Stimulated activated CD4-positive, alpha-beta T cell treated with anti-CD3 and anti-CD28 coated beads, Interleukin-4, amount 100 ng/mL, for 24 hours (primary cell): ENCODE results near the gene HEATR5B.
"Not testable (repeated sequence)": the region's sequence is repeated elsewhere in the genome, so short reads cannot be mapped to it uniquely, and the experiment has no call there.

ENCODE experiments used
- DNase-seq: peaks from one replicate; pipeline ENCODE4 v3.0.0-alpha.2; 2020

The HEATR5B gene

DNA sequence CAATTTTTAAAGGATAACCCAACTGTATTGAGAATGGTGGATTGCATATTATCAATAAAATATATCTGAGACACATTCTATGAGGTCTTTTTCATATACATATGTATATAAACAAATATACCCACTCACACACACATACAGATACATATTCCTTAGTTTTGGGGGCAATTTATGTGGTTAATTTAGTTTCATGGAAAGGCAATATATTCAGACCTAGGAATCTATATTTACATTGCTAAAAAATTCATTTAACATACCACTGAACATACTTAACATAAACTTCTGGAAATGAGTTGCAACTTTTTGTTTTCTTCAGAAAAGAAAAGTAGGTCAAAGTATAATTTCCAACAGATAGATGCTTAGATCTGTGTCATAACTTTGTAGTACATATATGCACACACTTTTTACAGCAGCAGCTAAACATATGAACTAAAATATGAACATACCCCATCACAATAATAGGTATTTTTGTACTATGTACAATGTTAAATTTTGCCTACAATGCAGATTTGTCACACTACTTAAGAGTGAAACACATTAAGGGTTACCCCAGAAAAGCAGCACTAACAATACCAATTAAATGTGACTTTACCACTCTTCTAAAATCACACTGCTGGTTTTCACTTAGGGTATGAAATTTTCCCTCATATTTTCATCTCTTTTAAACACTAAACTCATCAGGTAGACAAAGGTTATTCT lies 23.0 kb downstream of the HEATR5B start:
- no peak for DNase-seq

DNA sequence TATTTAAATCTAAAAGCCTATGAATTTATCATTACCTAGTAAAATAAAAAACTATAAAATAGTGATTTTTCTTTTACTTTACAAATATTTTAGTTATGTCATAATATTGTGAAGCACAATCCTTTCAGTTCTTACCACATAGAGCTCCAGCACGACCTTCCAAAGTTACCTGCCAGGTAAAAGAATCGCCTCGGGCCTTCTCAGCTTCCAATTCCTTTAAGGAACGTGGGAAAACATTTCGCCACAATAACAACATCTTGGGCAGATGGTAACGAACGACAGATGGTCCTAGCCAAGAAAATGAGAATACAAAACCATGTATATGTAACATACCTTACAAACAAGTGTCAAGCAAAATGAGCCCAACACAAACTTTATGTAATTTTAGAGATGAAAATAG lies 23.7 kb downstream of the HEATR5B start:
- no peak for DNase-seq

DNA sequence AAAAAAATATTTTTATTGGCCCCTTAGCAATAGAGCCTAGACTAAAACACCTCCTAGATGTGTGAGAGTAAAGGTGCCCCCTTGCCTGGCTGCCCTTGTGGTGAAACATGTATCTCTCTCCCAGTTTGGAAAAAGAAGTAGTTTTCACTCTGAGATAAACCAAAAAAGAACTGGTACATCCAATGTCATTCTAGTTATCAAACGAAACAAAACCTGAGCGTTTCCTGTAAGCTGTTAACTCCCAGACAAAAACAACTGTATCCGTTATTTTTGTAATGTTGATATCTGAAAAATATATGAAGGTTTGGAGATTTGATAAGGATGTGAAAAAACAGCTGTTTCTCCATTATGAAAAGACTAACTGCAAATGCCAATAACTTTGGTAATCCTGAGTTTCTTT lies 24.3 kb downstream of the HEATR5B start:
- DNase-seq = no peak

DNA sequence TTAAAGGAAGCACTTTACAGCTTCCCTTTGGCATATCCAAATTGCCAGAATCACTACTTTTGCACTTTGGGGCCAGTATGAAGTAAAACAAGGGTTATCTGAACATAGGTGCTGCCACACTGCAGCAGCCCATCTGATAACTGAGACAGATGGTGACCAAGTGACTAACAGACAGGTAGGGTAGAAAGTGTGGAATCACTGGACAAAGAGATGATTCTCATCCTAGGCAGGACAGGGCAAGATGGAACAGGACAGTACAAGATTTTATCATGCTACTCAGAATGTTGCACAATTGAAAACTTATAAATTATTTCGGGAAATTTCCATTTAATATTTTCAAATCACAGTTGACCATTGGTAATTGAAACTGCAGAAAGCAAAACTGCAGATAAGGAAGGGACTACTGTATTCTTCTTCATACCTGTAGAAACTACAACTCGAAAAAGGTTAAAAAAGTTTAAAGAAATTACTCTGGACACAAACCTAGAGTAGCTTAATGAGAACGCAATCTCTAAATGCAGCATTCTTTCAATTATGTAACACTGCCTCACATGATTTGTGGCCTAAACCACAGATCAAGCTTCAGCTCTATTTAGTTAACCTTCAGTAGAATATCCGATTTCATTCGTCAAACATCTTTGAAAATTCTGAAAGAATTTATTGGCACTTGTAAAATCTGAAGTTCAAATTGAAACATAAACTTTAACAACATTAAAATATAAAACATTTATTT lies 31.4 kb downstream of the HEATR5B start:
- no peak for DNase-seq

DNA sequence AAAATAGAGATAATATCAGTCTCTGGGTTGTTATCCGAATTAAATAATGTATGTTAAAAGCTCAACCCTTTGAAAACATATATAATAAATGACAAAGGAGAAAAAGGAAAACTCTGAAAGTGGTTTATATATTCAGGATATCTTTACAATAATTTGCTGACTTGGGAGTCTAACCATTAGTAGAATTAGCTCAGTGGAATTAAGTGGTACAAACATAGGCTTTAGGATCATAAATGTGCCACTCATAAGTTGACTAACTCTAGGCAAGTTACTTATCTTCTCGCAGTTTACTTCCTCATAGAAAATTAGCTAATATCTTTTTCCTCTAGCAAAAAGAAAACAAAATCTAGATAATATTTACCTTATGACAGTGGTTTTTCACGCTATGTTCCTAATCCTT lies 44.6 kb downstream of the HEATR5B start:
- DNase-seq = no peak

DNA sequence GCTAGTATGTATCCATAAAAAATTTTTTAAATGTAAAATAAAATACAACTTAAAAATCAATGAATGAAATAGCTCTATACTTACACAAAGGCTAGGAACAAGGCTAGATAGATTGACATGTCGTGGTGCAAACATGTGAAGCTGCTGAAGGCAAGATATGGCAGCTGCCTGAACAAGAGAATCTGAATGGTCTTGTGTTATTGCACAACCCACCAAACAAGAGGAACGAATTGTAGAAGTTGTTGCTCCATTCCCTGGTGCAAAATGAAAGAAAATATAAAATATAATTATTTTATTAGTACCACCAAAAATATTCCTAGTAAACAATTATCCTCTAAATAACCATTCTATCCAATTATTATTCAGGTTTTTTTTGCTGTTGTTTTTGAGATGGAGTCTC lies 46.4 kb downstream of the HEATR5B start:
- no peak for DNase-seq

DNA sequence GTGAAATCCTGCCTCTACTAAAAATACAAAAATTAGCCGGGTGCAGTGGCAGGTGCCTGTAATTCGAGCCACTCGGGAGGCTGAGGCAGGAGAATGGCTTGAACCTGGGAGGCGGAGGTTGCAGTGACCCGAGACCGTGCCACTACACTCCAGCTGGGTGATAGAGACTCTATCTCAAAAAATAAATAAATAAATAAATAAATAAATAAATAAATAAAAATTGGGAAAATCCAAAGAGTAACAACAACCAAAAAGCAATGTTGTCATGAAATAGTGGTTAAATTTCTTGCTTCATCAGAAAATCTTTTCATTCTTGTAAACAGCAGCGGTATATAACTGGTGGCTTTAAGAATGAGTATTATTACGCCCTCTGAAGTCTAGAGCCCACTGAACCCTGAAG lies 54.4 kb downstream of the HEATR5B start:
- no peak for DNase-seq

DNA sequence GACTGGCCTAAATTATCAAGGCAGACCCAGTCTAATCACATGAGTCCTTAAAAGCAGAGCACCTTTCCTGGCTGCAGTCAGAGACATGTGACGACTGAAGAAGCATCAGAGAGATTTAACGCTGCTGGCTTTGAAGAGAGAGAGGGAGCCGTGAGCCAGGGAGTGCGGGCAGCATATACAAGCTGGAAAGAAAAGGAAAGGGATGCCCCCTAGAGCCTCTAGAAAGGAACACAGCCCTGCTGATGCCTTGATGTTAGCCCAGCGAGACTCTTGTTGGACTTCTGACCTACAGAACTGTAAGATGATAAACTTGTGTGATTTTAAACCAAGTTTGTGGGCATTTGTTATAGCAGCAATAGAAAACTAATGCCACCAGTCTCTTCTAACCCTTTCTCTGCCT lies 58.1 kb downstream of the HEATR5B start:
- no peak for DNase-seq

DNA sequence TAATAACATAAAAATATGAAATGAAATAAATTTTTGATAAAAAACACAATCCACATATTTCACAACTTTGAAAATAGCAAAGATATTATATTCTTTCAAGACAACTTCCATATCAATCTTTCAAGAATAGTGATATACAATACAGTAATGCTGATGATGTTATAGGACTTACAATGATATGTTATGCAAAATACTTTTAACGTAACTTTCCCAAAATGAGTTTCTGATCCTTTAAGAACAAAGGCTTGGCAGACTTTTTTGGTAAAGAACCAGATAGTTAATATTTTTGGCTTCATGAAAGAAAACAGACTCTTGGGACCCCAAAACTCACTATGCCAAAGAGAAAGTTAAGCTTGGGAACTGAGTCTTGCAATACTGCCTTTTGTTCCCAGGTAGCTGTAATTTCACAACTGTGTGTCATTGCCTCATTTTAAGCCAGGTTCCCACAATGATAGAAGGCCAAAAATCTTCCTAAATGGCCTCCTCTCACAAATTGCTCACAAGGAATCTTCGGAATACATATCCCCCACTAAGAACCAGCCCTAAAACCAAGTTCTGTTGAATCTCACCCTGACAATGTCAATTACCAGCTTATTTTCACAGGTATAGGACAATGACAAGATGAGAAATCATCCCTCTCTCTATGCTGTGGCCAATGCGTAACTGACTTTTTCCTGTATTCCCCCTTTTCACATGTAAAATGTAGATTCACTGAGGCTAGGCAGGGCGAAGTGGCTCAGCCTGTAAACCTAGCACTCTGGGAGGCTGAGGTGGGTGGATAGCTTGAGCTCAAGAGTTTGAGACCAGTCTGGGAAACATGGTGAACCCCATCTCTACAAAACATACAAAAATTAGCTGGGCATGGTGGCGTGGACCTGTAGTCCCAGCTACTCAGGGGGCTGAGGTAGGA lies 63.0 kb downstream of the HEATR5B start:
- no peak for DNase-seq

DNA sequence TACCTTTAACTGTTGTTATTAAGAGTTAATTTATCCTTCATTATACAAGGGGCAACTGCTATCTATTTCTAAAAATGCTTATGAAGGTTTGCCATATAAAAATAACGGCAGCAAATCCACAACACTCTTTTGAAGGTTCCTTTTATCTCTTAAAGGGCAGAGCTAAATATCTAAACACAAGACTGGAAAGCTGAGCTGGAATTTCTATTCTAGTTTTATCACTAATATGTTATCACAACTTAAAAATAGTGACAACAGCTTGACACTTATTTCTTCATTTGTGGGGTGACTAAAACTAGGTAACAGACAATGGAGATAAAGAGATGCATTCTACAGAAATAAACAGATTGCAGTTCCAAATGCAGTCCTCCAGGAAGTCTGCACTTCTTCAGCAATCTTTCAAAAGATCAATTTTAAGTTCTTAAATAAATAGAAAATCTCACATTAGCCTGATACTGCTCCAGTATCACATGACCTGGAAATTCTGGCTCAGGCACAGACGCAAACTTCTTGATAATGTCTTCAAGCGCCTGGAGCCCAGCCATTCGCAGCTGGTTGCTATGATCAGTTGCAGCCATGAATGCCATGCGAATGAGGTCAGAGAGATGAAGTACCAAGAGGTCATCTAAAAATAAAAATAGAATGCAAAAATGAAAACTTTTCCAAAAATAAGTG lies 63.8 kb downstream of the HEATR5B start:
- no peak for DNase-seq

DNA sequence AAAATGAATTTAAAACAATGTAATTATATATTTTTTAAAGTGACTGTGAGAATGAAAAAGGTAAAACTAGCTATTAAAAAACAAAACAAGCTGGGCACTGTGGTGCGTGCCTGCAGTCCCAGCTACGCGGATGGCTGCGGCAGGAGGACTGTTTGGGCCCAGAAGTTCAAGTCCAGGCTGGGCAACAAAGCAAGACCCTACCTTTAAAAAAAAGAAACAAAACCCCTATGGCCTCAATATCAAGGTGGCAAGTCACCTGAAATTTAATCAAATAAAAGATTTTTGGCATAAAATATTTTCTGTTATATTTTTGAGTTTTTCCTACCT lies 70.9 kb downstream of the HEATR5B start:
- no peak for DNase-seq

DNA sequence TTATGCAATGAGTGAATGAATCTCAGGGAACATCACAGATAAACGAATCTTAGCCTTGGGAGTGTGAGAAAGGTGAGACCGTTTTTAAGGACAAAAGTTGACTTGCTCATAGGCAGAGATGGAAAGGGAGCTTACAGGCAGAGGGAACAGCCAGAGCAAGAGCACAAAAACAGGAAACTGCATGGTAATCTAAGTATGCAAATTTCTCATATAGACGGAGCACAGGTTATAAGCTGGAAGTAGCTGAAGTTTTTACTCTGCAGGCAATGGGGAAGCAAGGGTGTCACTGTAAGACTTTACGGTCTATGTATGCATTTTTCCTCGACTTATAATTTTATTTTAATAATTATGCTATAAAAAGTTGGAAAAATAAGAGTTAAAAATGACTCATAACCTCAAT lies 73.0 kb downstream of the HEATR5B start:
- DNase-seq = no peak

DNA sequence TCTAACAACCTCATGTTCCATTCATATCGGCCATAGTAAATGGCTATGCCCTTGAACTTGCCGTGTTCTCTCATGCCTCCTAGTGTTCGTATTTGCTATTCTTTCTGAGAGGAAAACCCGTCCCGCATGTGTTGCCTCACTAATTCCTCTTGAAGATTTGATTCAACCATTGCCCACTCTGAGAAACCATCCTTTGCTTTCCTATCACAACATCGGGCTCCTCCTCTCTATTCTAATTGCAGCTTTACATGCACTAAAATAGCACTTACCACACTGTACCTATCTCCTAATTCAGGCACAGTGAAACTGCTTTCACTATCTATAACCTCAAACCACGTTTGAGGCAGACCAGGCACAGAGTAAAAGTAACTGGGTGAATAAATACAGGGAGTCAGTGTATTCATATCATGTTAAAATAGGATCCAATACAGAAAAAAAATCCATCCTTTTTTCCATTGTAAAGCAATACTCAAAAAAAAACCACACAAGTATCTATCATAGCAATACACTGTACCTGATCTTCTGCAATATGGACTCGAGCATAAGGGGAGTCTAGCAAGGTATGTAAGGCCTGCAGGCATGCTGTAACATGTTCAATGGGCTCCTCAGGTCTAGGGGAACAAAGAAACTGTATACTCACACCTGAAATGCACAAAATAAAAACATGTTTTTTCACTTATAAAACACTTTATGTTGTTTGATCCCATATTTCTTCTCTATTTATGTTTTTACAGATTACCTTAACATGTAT lies 78.9 kb downstream of the HEATR5B start:
- peak; percentile 14 for DNase-seq

DNA sequence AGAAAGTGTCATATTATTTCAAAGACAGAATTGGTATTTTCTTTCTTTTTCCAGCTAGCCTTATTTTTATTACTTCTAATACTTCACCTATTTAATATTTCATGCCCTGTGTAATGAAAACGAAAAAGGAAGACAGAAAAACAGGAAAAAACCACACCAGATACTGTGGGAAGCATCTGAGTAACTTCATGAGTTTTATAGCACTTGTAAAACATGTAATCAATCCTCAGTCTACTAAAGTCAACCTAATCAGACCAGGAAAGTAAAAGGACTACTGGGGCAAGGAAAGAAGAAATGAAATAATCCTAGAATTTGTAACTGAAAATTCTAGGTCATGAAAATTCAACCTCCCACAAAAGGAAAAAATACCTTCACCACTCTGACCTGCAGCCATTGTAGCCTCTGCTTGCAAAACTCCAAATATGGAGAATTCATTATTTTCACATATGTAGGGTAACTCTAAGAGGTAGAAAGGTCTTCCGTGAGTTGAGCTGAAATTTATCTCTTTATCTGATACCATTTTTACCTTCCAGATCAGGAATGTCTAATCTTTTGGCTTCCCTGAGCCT lies 83.1 kb downstream of the HEATR5B start:
- DNase-seq = no peak

DNA sequence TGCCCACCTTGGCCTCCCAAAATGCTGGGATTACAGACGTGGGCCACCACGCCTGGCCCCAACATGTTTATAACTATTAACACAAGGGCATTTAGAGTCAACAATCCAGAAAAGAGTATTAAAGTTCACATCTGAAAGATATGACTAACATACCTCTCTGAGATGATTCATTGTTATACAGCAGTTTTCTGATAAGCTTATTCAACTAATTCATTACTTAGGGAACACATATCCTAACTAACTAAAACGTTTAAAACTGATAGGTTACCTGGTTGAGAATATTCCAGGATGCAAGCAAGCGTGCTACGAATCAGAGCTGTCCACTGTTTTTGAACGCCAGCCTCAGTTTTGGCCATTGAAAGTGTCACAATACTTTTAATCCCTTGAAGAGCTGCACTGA lies 83.9 kb downstream of the HEATR5B start:
- DNase-seq = no peak

DNA sequence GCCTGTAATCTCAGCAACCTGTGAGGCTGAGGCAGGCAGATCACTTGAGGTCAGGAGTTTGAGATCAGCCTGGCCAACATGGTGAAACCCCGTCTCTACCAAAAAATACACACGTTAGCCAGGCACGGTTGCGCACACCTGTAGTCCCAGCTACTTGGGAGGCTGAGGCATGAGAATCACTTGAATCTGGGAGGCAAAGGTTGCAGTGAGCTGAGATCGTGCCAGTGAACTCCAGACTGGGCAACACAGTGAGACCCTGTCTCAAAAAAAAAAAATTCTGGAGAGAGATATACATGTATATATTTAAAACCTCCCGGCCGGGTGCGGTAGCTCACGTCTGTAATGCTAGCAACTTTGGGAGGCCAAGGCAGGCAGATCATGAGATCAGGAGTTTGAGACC lies 84.8 kb downstream of the HEATR5B start:
- DNase-seq = not testable (repeated sequence)

DNA sequence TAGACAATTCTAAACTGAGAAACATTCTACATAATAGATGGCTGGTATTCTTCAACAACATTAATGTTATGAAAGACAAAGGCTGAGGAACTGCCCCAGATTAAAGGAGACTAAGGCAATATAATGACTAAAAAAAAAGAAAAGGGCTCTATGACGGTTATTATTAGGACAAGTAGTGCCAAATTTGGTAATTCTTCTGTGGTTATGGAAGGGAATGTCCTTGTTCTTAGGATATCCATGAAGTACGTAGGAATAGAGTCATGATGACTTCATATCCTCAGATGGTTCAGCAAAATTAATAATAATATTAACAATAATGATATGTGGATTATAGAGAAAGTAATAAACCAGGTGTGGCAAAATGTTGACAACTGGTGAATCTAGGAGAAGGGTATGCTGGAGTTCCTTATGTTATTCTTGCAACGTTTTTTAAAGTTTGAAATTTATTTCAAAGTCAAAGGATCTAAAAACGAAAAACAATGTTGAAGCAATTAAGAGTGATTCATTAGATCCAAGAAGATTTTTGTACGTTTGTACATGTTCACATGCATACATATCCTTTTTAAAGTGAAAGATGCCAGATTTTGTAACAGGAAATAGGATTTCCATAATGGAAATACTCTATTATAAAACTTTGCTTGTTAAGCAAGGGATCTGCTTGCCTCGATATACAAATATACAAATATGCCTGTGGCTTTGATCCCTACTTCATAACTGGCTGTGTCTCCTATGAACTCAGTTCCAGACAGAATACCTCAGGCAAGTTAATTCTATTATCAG lies 90.1 kb downstream of the HEATR5B start:
- DNase-seq = no peak

DNA sequence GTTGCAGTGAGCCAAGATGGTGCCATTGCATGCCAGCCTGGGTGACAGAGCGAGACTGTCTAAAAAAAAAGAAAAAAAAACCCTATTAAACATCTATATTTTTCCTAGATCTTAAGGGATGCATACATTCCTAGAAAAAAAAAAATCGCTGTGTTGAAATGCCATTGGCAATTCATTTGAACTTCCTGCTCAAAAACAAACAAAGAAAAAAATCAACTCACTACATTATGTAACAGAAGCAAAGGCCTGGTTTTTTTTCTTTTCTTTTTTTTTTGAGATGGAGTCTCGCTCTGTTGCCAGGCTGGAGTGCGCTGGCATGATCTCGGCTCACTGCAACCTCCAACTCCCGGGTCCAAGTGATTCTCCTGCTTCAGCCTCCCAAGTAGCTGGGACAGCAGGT lies 96.2 kb downstream of the HEATR5B start:
- DNase-seq = no peak

DNA sequence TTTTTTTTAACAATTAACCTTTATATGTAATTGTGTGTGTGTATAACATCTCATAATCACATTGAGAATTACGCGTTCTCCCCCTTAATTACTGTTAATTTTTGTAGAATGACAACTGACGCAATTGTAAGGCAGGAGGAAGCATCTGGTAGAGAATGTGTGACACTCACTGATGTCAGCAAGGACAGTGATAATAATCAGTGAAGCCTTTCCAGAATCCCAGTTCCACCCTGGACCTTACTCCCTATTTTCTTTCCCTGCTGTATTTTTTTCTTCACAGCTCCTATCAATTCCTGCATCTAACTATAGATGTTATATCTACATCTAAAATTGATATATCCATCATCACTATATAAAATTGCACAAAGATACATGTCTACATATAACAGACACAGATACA lies 101.7 kb downstream of the HEATR5B start:
- no peak for DNase-seq

DNA sequence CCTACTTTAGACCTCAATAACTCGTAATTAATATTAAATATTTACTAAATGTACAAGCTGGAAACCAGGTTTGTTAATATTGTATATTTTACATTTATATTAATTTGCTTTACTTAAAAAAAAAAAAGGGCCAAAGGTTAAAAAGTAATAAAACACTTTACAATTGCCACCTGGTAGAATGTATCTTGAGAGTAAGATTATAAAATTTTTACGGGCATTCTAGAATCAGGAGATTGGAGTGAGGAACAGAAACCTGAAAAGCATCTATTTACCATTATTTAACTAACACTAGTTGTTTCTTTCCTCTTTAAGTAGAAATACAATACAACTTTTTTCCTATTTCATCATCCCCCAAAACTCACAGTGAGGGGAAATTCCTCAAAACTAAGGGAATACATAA lies 102.3 kb downstream of the HEATR5B start:
- no peak for DNase-seq

DNA sequence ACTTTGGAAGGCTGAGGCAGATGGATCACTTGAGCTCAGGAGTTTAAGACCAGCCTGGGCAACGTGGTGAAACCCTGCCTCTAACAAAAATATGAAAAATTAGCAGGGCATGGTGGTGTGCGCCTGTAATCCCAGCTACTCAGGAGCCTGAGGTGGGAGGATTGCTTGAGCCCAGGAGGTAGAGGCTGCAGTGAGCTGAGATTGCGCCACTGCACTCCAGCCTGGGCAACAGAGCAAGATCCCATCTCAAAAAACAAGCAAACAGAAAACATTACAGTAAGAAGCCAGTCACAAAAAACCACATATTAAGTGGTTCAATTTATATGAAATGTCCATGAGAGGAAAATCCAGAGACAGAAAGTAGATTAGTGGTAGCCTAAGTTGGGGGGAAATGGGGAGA lies 105.2 kb downstream of the HEATR5B start:
- DNase-seq = not testable (repeated sequence)
